ENCODE data around the gene CCDC24. TPM values are rescaled to one million over a fixed set of nuclear protein-coding genes. Genes with fewer than 3 reads are reported as not detected.

CCDC24 gene
- total RNA-seq, 1 experiment from 2014 or later, result 5.2 TPM

DNA sequence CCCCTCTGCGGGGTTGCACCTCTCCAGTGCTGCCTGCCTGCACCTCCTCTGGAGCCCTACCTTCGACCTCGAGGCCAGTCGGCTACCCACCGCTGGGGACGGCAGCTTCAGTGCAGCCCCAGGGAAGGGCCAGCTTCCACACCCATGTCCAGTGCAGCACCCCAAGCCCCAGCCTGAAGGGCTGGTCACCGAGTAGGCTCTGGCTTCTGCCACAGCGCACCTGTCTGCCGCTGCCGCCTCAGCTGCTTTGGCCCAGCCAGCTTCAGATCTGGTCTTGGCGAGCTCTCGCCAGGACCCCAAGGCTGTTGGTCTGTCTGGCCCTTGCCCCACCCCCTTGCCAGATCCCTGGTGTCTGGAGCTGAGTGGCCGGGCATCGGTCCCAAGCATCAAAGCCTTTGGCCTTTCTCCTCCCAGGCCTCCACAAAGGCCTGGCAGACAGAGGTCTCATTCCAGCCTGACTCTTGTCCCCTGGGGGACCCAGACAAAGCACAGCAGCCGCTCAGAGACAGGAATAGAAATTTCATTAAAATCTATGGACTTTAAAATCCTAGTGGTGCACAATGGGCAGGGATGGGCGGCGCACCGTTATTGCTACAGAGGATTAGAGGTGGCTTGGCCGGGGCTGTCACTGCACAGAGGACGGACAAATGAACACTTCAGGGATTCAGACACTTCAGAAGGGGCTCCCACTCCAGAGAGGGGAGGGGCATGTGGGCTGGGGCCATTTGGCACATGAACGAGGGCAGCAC is 4.8 kb downstream of the CCDC24 start:
- H3K4me1 Mint-ChIP-seq (ENCODE audit: low read depth, unreplicated experiment), result peaks cover 7% of the 10 kb centered on the region
- no peak overlapping the region for H3K27ac Mint-ChIP-seq (ENCODE audit: unreplicated experiment)
- BruUV-seq (replicated peaks), result no TSS peak
- intact Hi-C loops (cut with micrococcal nuclease; ENCODE audit: unreplicated experiment), result loop anchor here (2.0 kb wide), 1 partner anchor 41 kb away; no protein-coding TSS in a partner anchor
- TF ChIP-seq, protein P1, sequence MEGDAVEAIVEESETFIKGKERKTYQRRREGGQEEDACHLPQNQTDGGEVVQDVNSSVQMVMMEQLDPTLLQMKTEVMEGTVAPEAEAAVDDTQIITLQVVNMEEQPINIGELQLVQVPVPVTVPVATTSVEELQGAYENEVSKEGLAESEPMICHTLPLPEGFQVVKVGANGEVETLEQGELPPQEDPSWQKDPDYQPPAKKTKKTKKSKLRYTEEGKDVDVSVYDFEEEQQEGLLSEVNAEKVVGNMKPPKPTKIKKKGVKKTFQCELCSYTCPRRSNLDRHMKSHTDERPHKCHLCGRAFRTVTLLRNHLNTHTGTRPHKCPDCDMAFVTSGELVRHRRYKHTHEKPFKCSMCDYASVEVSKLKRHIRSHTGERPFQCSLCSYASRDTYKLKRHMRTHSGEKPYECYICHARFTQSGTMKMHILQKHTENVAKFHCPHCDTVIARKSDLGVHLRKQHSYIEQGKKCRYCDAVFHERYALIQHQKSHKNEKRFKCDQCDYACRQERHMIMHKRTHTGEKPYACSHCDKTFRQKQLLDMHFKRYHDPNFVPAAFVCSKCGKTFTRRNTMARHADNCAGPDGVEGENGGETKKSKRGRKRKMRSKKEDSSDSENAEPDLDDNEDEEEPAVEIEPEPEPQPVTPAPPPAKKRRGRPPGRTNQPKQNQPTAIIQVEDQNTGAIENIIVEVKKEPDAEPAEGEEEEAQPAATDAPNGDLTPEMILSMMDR (IDR thresholded peaks at IDR 0.05; ENCODE audit: insufficient read depth in 1 of 2, low read depth in 1 of 2, low read length in 1 of 2, severe bottlenecking in 1 of 2, unreplicated experiment in 1 of 2), result no peak
- Histone ChIP-seq H3K4me3 (ENCODE audit: low read depth, low read length) (no peak overlapping the region), H3K27me3 (replicated peaks; ENCODE audit: control insufficient read depth, insufficient read depth, low read length) (no peaks in the 10 kb centered on the region), H3K4me1 (no peaks in the 10 kb centered on the region), H3K9me3 (no peaks in the 10 kb centered on the region), H3K36me3 (ENCODE audit: control insufficient read depth, insufficient read depth, low read length) (no peaks in the 10 kb centered on the region)
- DNase-seq, result no peak
- CTCF ChIA-PET, result interaction anchor here (2.3 kb wide), 1 partner anchor 52 kb away, joined by 11 read pairs; no protein-coding TSS in a partner anchor
- no peak overlapping the region for H3K4me3 Mint-ChIP-seq (ENCODE audit: unreplicated experiment)
- H3K9me3 Mint-ChIP-seq (ENCODE audit: unreplicated experiment), result no peaks in the 10 kb centered on the region
- H3K27me3 Mint-ChIP-seq (ENCODE audit: insufficient read depth, unreplicated experiment), result no peaks in the 10 kb centered on the region
- POLR2A ChIA-PET, result no interaction called here
- peaks cover 35% of the 10 kb centered on the region for H3K36me3 Mint-ChIP-seq (ENCODE audit: insufficient read depth, unreplicated experiment)

DNA sequence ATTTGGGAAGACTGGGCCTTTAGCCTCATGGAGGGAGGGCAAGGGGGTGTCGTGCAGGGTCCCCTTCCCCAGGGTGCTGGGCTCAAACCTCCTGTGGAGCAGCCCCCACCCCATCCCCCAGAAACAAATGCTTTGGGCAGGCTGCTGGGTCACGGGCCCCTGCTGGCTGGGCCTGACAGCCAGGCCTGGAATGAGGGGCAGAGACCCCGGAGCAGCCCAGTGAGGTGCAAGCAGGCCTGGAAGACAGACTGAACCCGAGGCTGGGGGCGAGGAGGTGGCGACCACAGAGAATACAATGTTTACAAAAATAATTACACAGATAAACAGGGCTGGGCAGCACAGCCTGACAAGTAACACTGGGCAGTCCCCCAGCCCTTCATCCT is 5.3 kb downstream of the CCDC24 start:
- no peaks in the 10 kb centered on the region for H3K9me3 Mint-ChIP-seq (ENCODE audit: unreplicated experiment)
- no peaks in the 10 kb centered on the region for H3K27me3 ChIP-seq (replicated peaks; ENCODE audit: control insufficient read depth, insufficient read depth, low read length)

DNA sequence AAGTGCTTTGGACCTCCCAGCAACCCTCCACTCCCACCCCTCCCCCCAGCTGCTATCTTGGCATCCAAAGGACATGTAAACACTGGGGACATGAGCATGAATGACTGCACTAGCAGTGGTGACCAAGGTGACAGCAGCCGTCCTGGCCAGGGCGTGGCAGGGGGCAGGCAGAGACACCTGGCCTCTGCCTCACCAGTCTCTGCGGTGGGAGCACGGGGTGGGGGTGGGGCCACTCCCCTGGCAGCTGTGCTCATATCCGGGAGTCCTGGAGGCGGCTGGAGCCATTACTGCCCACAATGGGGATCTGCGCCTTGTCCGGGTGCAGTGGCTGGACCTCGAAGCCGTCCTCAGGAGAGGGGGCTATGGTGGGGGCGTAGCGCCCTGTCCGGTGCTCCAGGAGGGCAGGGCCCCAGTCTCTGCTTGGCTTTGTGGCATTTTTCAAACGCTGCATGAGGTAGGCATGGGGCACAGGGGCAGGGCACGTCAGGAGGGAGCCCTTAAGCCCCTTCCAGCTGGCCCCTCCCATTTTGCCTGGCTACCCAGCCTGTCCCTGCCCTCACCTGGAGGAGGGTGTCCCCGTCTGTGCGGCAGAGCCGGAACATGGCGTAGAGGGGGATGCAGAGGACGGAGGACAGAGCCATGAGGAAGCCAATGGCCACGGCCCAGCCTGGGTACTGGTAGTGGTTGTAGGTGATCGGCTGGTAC is 6.0 kb downstream of the CCDC24 start:
- ChIA-PET POLR2A (no interaction called here), CTCF (no interaction called here)
- DNase-seq, result no peak
- Histone ChIP-seq H3K9me3 (no peaks in the 10 kb centered on the region), H3K4me1 (no peaks in the 10 kb centered on the region), H3K36me3 (ENCODE audit: control insufficient read depth, insufficient read depth, low read length) (no peaks in the 10 kb centered on the region), H3K4me3 (ENCODE audit: low read depth, low read length) (no peak overlapping the region), H3K27me3 (replicated peaks; ENCODE audit: control insufficient read depth, insufficient read depth, low read length) (no peaks in the 10 kb centered on the region)
- BruUV-seq (replicated peaks), result no TSS peak
- peaks cover 5% of the 10 kb centered on the region for H3K4me1 Mint-ChIP-seq (ENCODE audit: low read depth, unreplicated experiment)
- H3K36me3 Mint-ChIP-seq (ENCODE audit: insufficient read depth, unreplicated experiment), result peaks cover 27% of the 10 kb centered on the region
- no peaks in the 10 kb centered on the region for H3K9me3 Mint-ChIP-seq (ENCODE audit: unreplicated experiment)
- no peak overlapping the region for H3K4me3 Mint-ChIP-seq (ENCODE audit: unreplicated experiment)
- H3K27ac Mint-ChIP-seq (ENCODE audit: unreplicated experiment), result no peak overlapping the region
- H3K27me3 Mint-ChIP-seq (ENCODE audit: insufficient read depth, unreplicated experiment), result no peaks in the 10 kb centered on the region
- TF ChIP-seq, protein P1 (IDR thresholded peaks at IDR 0.05; ENCODE audit: insufficient read depth in 1 of 2, low read depth in 1 of 2, low read length in 1 of 2, severe bottlenecking in 1 of 2, unreplicated experiment in 1 of 2), result no peak
- intact Hi-C loops (cut with micrococcal nuclease; ENCODE audit: unreplicated experiment), result no loop called here

More for the DNA sequence above, 5.3 kb downstream of the CCDC24 start:
- POLR2A ChIA-PET, result no interaction called here
- H3K36me3 ChIP-seq (ENCODE audit: control insufficient read depth, insufficient read depth, low read length), result no peaks in the 10 kb centered on the region
- peaks cover 7% of the 10 kb centered on the region for H3K4me1 Mint-ChIP-seq (ENCODE audit: low read depth, unreplicated experiment)
- H3K9me3 ChIP-seq, result no peaks in the 10 kb centered on the region
- TF ChIP-seq, protein P1 (IDR thresholded peaks at IDR 0.05; ENCODE audit: insufficient read depth in 1 of 2, low read depth in 1 of 2, low read length in 1 of 2, severe bottlenecking in 1 of 2, unreplicated experiment in 1 of 2), result no peak
- no peaks in the 10 kb centered on the region for H3K27me3 Mint-ChIP-seq (ENCODE audit: insufficient read depth, unreplicated experiment)
- H3K4me3 Mint-ChIP-seq (ENCODE audit: unreplicated experiment), result no peak overlapping the region
- peaks cover 34% of the 10 kb centered on the region for H3K36me3 Mint-ChIP-seq (ENCODE audit: insufficient read depth, unreplicated experiment)
- no peaks in the 10 kb centered on the region for H3K4me1 ChIP-seq
- no peak overlapping the region for H3K4me3 ChIP-seq (ENCODE audit: low read depth, low read length)
- H3K27ac Mint-ChIP-seq (ENCODE audit: unreplicated experiment), result no peak overlapping the region
- intact Hi-C loops (cut with micrococcal nuclease; ENCODE audit: unreplicated experiment), result no loop called here
- CTCF ChIA-PET, result no interaction called here
- BruUV-seq (replicated peaks), result no TSS peak
- DNase-seq, result no peak

Data from Caco-2 (cell line).